Astrocyte of the cerebellum (primary cell): ENCODE results near the gene CEBPB.

ENCODE experiments used
- DNase-seq: peaks from one replicate; pipeline ENCODE4 v3.0.0-alpha.2; 2011; ENCODE audit warnings: low read depth
- H3K4me3 ChIP-seq: 2 replicates; pipeline ENCODE4 v1.5.1; 2011; ENCODE audit warnings: mild to moderate bottlenecking, low read depth, low read length, moderate library complexity
- in situ Hi-C: cut with HindIII; loops from 2 replicates; pipeline ENCODE4 v1.10.0; 2017; ENCODE audit warnings: low sequenced_read_pairs
- TF ChIP-seq, protein P1 (sequence below): IDR thresholded peaks from 2 replicates; pipeline ENCODE4 v1.5.1; 2012; ENCODE audit warnings: low read length, low read depth, moderate library complexity, mild to moderate bottlenecking; ENCODE audit errors: missing control alignments

Gene CEBPB

DNA sequence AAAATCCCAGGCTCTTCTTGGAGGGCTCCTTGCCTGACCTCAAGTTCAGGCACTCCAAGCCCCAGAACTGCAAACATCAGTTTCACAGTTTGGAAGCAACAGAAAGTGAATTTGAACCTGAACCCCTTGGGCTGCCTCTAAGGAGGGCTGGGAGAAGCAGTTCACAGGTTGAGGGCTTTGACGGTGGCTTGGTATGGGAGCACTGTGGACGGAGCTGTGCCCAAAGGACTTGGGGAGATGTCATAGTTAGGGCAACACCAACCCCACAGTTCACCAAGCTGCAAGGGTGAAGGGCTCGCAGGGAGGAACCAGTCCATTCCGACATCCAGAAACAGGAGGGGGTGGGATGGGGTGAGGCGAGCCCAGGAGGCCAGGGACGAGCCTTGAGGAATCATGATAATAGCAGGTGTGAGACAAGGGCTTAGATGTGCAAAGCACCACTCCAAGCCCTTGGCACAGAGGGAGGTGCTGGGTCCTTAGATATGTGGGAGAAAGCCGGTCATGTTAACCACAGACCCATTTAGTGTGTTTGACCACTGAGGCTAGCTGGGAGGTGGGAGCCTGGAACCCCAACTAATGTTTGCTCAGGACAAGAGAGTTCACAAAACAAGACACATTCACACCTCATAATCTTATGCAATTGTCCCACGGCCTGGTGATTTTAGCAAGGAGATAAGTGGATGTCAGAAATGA, 4.3 kb downstream of the CEBPB start:
- no peak overlapping the region for H3K4me3 ChIP-seq
- in situ Hi-C loops, result no loop called here
- TF ChIP-seq, protein P1, sequence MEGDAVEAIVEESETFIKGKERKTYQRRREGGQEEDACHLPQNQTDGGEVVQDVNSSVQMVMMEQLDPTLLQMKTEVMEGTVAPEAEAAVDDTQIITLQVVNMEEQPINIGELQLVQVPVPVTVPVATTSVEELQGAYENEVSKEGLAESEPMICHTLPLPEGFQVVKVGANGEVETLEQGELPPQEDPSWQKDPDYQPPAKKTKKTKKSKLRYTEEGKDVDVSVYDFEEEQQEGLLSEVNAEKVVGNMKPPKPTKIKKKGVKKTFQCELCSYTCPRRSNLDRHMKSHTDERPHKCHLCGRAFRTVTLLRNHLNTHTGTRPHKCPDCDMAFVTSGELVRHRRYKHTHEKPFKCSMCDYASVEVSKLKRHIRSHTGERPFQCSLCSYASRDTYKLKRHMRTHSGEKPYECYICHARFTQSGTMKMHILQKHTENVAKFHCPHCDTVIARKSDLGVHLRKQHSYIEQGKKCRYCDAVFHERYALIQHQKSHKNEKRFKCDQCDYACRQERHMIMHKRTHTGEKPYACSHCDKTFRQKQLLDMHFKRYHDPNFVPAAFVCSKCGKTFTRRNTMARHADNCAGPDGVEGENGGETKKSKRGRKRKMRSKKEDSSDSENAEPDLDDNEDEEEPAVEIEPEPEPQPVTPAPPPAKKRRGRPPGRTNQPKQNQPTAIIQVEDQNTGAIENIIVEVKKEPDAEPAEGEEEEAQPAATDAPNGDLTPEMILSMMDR, result no peak
- no peak for DNase-seq

DNA sequence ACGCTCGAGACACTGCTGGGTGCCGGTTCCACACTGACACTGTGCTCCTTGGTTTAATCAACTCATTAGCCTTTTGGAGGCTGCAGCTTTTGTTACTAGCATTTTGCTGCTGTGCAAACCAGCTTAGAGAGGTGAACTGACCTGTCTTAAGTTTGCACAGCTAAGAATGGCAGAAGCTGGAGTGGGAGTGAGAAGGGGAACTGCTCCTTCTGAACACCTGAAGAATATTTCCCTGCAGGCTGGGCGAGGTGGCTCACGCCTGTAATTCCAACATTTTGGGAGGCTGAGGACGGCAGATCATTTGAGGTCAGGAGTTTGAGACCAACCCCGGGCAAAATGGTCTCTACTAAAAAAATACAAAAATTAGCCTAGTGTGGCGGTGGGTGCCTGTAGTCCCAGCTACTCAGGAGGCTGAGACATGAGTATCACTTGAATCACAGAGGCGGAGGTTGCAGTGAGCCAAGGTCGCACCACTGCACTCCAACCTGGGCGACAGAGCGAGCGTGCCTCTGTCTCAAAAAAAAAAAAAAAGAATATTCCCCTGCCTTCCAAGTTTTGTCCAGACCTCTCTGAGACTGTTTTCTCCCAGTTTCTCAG, 5.0 kb downstream of the CEBPB start:
- no peak for DNase-seq
- TF ChIP-seq, protein P1, result no peak
- in situ Hi-C loops, result no loop called here
- no peak overlapping the region for H3K4me3 ChIP-seq

DNA sequence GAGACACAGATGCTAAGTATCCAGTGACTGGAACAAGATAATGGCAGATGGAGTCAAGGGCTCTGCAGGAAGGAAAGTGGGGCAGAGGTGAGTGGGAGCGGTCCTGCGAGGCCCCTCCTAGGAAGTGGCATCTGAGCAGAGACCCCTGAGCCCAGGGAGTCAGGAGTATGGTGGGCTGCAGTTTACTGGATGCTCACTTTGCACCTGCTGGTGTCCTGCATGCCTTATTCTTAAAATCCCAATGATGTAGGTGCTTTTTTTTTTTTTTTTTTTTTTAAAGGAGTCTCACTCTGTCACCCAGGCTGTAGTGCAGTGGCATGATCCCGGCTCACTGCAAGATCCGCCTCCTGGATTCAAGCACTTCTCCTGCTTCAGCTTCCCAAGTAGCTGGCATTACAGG, 5.6 kb downstream of the CEBPB start:
- no peak overlapping the region for H3K4me3 ChIP-seq
- TF ChIP-seq, protein P1, result no peak
- in situ Hi-C loops, result no loop called here
- DNase-seq, result no peak

DNA sequence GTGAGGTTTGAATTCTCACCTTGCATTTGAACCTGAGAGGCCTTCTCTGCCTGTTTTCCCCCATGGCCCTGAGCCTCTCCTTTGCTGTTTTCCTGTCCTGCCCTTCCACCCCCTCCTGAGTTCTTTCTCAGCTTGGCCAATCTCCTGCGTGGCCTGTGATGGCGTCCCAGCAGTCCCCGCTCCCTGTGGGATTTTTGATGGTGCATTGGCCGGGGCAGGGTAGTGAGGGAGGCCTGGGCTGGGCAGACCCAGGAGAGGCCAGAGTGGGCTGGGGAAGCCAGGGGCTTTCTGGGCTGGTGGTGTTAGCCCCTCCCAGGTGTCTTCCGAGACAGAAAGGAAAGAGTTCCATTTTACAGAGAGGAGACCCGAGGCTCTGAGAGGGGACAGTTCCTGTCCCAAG, 6.3 kb downstream of the CEBPB start:
- no peak for DNase-seq
- in situ Hi-C loops, result no loop called here
- no peak overlapping the region for H3K4me3 ChIP-seq
- TF ChIP-seq, protein P1, result no peak

DNA sequence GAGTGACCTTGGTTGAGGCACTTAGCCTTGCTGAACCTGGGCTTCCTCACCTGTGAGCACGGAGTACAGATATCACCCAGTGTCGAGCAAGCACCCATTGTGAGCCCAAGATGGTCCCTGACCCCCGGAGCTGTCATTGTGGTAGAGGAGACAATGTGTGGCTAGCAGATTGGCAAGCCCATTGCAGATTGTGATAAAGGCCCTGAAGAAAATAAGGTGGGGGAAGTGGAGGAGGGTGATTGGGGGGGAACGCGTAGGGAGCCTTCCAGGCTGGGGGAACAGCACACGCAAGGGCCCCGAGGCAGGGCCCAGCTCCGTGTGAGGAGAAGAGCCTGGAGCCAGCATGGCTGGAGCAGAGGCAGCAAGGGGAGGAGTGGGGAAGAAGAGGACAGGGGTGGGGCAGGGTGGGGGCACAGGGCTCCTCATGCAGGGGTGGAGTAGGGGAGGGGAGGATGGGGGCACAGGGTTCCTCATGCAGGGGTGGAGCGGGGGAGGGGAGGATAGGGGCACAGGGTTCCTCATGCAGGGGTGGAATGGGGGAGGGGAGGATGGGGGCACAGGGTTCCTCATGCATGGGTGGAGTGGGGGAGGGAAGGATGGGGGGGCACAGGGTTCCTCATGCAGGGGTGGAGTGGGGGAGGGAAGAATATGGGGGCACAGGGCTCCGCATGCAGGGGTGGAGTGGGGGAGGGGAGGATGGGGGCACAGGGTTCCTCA, 7.0 kb downstream of the CEBPB start:
- TF ChIP-seq, protein P1, result no peak
- no peak overlapping the region for H3K4me3 ChIP-seq
- in situ Hi-C loops, result no loop called here
- DNase-seq, result no peak

DNA sequence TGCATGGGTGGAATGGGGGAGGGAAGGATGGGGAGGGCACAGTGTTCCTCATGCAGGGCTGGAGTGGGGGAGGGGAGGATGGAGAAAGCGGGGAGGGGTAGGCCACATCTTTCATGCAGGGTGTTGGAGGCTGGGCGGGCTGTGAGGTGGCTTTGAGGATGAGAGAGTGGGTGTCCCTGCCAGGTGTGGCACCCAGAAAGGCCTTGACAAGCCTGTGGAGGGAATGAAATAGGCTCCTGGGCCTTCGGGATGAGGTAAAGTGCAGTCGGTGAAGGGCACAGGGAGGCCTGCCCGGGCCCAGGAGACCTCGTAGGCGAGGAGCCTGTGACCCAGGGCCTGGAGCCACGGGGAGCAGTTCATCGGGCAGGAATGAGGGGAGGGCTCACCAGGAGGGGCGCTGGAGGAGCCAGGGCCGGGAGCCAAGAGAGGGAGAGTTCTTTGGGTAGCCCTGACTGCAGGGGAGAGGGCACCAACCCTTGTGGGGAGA, 7.6 kb downstream of the CEBPB start:
- no peak for DNase-seq
- no peak overlapping the region for H3K4me3 ChIP-seq
- TF ChIP-seq, protein P1, result no peak
- in situ Hi-C loops, result no loop called here
